K562 (cell line): ENCODE results near the gene BANP.

Experiments
- EP300 ChIP-seq: IDR thresholded peaks from 2 replicates; pipeline ENCODE4 v1.6.1; 2012; ENCODE audit warnings: low read length, improper control_type of control experiment
- EZH2 ChIP-seq: IDR thresholded peaks from 2 replicates; pipeline ENCODE4 v1.6.1; 2012; ENCODE audit warnings: low read depth, mild to moderate bottlenecking, inconsistent platforms, low read length, borderline replicate concordance
- SNIP1 ChIP-seq: fragments of 450-650 bp; IDR thresholded peaks from 2 replicates; pipeline ENCODE4 v1.7.1; 2017; ENCODE audit warnings: low read depth, mild to moderate bottlenecking
- YBX1 ChIP-seq: fragments of 450-650 bp; IDR thresholded peaks from 2 replicates; pipeline ENCODE4 v1.7.1; 2016; ENCODE audit warnings: mild to moderate bottlenecking
- ZNF699 ChIP-seq: fragments of 250-450 bp; sonication (Bioruptor Pico); IDR thresholded peaks from 2 replicates; pipeline ENCODE4 v1.8.0; 2021; ENCODE audit warnings: mild to moderate bottlenecking, moderate library complexity; ENCODE audit not compliant: insufficient replicate concordance
- TF ChIP-seq, protein P1 (sequence below): sonication (generic); formaldehyde crosslinking; IDR thresholded peaks from 2 replicates; pipeline ENCODE4 v1.8.1; 2023; ENCODE audit warnings: mild to moderate bottlenecking, missing genetic modification reagents

DNA sequence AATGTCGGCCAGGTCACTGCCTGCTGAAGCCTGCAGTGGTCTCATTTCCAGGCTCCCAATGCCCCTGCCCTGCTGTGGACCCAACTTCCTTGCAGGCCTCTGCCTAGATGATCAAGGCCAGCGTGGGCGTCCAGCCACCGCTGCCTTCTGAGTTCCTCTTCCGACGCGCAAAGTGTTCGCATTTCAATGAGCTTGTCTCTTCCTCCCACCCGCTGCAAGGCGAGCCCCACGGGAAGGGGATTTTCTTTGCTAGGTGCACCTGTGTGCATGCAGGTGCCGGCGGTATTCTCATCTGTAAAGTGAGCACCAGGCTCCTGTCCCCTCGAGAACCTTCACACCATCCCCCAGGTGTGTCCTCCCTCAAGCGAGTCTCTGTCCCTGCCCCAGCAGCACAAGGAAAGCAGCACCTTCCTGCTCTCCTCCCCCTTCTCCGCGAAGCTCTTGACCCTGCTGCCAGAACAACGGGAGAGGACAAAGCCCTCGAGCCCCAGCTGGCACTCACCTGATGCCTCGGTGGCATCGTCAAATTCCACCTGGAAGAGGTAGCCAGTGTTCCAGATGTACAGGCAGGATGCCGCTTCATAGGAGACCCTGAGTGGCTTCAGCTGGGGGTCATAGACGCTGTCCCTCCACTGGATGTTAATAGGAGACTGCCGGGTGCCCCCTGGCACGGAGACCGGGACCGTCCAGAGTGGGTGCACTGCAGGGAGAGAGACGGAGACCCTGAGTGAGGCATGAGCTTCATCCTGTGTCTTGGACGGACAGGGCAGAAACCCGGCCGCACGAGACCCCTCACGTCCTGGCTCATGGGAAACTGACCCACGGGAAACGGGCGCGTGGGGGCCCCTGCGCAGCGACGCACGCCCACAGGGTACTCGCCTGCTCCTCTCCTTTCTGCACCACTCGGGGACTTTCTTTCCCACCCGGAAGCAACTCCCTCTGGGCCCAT is 24.7 kb upstream of the BANP start:
- TF ChIP-seq EZH2 (no peak), EP300 (no peak), ZNF699 (CRISPR knock-in tag) (no peak), SNIP1 (no peak), YBX1 (no peak)
- TF ChIP-seq, protein P1, sequence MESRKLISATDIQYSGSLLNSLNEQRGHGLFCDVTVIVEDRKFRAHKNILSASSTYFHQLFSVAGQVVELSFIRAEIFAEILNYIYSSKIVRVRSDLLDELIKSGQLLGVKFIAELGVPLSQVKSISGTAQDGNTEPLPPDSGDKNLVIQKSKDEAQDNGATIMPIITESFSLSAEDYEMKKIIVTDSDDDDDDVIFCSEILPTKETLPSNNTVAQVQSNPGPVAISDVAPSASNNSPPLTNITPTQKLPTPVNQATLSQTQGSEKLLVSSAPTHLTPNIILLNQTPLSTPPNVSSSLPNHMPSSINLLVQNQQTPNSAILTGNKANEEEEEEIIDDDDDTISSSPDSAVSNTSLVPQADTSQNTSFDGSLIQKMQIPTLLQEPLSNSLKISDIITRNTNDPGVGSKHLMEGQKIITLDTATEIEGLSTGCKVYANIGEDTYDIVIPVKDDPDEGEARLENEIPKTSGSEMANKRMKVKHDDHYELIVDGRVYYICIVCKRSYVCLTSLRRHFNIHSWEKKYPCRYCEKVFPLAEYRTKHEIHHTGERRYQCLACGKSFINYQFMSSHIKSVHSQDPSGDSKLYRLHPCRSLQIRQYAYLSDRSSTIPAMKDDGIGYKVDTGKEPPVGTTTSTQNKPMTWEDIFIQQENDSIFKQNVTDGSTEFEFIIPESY (CRISPR knock-in tag) = no peak
